GM12891 (cell line): Measurements from ENCODE around the gene EMX2.

Experiments used
- PAX5 ChIP-seq: IDR thresholded peaks from 2 replicates; pipeline ENCODE4 v1.6.1; 2011; ENCODE audit warnings: low read length, moderate library complexity, mild to moderate bottlenecking; ENCODE audit not compliant: insufficient read depth, severe bottlenecking
- POLR2A ChIP-seq: IDR thresholded peaks from 2 replicates; pipeline ENCODE4 v1.6.1; 2011; ENCODE audit warnings: low read depth, low read length, control low read depth
- POLR2AphosphoS5 ChIP-seq: IDR thresholded peaks from 2 replicates; pipeline ENCODE4 v1.6.1; 2011; ENCODE audit warnings: low read depth, low read length, control low read depth
- POU2F2 ChIP-seq: IDR thresholded peaks from 2 replicates; pipeline ENCODE4 v1.6.1; 2011; ENCODE audit warnings: low read depth, mild to moderate bottlenecking, control low read depth, low read length, moderate library complexity
- SPI1 ChIP-seq: IDR thresholded peaks from 2 replicates; pipeline ENCODE4 v1.6.1; 2011; ENCODE audit warnings: low read depth, low read length, control low read depth
- TAF1 ChIP-seq: IDR thresholded peaks from 2 replicates; pipeline ENCODE4 v1.6.1; 2011; ENCODE audit warnings: low read depth, low read length, control low read depth

GRCh38 chr10:117551330-117552155 is 9.0 kb downstream of the EMX2 start:
- TF ChIP-seq POLR2AphosphoS5 (no peak), POLR2A (no peak), TAF1 (no peak), POU2F2 (no peak), SPI1 (no peak), PAX5 (no peak)
